GM15510 (cell line): ENCODE measurements around the gene SHROOM3.

Experiments used
- POLR2A ChIP-seq: IDR thresholded peaks from 3 replicates; pipeline ENCODE4 v1.6.1; 2011; ENCODE audit warnings: borderline replicate concordance; ENCODE audit not compliant: insufficient read length; ENCODE audit errors: extremely low read depth

SHROOM3 gene

DNA sequence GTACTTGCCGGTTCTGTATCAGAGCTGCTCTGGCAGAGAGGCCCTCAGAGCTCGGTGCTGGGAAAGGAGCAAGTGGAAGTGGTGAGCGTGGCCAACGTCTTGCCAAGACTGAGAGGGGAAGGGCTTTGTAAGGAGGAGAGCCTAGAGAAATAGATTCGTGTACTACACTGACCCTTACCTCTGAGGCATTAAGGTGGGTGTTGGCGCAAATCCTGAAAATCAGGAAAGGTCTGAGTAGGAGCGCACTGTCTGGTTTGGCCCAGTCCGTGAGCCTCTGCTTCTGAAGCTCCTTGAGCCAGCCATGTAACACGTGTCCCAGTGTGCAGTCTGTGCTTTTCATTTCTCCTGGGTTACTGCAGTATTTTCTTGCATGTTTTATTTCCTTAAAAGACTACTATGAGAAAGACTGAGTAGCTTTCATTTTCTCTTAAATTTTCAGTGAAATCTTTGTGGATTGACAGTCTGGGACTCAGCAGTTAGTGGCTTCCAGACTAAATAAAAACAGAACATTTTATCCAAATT, 322.4 kb downstream of the SHROOM3 start:
- TF ChIP-seq POLR2A = no peak

DNA sequence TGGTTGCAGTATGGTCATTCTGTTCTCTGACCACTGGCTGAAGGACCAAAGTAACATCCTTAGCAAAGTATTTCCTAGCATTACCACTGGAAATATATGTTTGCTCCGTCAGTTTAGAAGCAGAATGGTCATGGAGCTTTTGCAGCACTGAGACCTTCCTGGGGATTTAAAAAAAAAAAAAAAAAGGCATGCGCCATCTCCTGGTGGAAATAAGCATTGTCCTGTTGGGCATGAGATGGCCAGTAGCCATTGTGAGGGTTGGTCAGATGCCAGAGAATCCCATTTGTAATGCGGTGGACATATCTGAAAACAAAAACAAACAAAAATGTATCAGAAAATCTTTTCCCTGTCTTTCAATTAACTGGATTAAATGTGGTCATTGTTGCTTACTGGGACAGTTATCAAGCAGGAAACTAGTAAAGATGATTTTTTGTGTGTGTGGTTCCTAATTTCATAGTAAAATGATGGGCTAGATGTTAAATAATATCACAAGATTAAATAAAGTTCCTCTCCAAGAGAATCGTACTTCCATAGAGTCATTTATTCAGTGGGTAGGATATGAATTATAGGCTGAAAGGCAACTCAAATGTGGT, 323.4 kb downstream of the SHROOM3 start:
- TF ChIP-seq POLR2A = no peak

DNA sequence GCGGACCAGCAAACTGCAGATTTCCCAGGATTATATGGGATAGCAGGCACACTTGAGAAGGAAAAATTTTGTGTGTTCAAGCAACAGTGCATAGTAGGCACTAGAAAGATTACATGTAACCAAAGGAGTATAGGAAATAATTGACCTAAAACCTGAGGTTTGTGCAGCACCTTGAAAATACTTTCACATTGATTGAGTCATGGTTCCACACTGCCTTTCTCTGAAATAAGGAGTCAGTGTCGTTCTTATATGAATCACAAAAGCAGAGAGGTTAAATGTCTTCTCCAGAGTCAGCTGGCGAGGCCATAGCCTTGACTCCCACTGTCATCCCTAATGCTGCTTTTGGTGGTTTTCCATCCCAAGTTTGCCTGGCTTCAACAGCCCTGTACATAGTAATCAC, 324.0 kb downstream of the SHROOM3 start:
- no peak for TF ChIP-seq POLR2A

DNA sequence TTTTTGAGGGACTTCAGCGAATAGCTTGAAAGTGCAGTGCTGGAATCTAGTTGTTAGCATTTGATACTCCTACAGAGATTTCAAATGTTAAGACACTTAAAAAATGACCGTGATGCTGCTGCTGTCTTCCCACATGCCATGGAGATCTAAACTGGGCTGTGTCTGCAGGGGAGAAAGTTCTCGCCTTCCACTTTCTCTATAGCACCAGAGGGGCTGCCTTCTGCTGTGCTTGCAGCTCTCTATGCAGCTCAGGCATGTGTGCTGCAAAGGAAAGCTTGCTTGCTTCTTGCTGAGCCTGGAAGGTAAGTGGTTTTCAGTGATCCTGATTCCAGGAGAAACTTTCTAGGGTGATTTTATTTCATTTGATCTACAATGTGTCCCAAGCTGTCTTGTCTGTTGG, 325.2 kb downstream of the SHROOM3 start:
- TF ChIP-seq POLR2A = no peak

DNA sequence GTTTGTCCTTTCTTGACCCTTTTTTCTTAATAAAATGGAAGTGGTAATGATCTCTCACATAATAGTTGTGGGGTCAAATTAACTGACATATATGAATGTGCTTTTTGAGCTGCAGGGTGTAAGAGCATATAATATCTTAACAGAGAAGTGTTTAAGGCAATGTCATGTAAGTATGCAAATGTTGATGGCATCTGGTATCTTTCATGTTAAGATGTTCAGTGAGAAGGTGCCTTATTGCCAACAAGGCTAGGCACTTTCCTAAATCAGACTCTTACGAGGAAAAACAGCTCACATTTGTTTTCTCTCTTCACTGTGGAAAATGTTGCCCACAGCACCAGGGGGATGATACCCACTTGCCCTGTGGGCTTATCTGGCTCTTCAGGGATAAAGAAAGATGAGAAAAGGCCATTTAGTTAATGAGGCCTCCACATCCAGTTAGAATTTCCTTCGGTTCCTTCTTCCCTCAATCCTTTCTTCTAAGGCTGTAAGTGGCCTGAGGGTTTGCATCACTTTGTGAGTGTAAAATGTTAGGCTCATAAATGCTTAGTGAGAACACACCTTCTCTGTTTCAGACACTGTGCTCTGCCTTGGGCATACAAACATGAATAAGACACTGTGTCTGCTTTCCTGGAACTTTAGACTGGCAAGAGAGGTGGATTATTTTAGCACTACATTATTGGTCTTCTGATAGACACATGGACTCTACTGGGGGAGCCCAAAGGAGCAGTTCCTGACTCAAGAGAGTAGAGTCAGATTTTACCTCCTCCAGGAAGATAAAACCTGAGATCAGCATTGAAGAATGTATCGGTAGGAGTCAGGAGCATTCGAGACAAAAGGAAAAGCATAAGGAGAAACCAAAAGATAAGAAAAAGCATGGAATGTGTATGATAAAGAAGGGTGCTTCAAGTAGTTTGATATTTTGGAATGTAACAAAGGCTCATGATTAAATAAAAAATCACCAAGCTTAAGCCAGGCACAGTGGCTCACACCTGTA, 327.4 kb downstream of the SHROOM3 start:
- TF ChIP-seq POLR2A = no peak

DNA sequence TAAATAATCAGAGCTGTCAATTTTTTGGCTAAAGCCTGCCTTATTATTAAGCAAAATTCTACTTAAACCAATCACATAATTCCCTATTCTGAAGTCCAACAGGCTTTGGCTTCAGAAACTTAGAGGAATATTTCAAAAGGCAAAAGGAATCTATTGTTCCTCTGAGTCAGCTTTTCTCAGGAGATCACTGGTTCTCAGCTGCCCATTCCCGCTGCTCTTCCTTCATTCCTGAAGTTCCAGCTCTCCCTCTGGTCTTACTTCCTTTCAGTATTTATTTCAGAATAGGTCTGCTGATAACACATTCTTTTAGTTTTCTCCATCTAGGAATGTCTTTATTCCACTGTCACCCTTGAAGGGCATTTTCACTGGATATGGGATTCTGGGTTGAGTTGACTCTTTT, 329.2 kb downstream of the SHROOM3 start:
- no peak for TF ChIP-seq POLR2A

DNA sequence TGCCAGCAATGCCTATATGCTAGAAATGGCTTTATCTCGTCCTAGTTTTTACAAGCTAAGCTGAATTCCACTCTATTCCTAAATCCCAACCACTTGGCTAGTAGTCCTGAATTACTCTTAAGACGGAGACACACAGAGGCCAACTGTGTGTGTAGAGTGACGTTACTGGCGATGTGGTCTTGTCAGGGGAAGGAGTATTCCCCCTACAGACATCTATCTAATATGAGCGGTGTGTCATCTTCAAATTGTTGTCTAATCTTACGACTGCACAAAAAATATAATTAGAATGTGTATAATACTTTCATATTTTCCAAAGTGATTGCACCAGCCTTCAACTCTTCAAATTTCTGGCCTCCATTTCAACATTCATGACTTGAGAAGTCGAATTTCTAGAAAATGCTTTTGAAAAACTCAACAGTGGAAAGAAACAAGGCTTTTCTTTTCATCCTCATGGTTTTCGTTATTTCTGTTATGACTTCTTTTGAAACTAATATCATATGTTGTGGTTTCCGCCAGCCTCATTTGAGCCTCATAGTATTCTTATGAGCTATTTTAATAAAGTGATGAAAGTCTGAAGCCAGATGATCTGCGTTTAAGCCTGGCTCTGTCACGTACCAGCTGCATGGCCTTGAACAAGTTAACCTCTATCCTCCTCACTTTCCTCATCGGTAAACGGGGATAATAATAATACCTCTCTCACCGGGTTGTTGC, 330.6 kb downstream of the SHROOM3 start:
- TF ChIP-seq POLR2A = no peak

DNA sequence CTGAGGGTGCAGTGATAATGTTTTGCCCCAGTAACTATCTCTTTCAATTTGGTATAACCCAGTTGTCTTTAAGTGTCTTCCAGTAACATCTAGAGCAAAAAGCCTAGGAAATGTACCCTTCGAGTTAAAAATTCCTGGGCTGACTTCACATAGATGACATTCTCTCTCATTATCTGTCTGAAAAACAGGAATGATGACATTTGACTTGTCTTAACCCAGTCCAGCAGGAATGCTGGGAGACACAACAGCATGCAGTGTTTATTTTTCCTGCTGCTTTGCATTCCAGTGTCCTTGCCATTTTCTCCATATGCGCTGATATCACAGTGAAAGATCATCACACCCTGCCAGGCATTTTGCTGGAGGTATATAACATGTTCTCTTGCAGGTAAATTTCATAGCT, 333.0 kb downstream of the SHROOM3 start:
- no peak for TF ChIP-seq POLR2A

DNA sequence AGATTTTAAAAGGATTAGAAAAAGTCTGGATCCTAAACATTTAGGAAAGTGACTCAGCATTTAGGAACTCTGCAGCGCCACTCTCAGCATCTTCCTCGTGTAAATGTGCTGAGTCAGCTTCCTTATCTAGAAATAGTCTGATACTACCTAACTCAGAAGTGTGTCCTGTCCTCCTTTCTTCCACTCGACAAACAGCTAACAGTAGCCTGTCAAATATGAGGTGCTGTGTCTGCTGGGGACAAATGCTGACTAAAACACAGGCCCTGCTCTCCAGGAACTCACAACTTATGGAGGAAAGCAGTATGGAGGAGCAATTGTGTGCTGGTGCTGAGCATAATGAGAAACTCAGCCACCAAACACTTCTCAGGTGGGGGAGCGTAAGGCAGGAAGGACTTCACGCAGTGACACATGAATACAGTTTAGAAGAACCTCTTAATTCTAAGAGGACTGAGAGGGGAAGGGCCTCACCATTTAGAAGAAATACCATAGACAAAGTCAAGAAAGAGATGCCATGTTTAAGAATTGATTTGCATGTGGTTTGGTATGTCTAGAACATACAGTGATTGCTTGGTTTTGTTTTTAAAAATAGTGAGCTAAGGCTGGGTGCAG, 337.6 kb downstream of the SHROOM3 start:
- no peak for TF ChIP-seq POLR2A

DNA sequence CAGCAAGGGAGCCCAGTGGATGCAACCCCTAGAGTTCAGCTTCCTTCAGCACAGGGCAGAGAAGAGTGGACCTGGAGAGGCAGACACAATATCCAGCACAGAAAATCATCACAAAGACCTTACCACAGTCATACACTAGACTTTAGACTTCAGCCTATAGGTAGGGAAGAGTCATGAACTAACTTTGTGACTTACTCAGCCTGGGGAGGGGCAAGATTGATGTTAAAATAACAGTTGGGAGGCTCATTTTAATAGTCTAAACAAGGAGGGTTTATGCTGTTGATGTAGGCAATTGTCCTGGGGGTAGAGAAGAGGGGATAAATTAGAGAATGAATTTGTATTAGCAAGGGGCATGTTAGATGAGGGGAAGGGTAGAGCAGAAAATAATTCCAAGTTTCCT, 338.7 kb downstream of the SHROOM3 start:
- TF ChIP-seq POLR2A = no peak

DNA sequence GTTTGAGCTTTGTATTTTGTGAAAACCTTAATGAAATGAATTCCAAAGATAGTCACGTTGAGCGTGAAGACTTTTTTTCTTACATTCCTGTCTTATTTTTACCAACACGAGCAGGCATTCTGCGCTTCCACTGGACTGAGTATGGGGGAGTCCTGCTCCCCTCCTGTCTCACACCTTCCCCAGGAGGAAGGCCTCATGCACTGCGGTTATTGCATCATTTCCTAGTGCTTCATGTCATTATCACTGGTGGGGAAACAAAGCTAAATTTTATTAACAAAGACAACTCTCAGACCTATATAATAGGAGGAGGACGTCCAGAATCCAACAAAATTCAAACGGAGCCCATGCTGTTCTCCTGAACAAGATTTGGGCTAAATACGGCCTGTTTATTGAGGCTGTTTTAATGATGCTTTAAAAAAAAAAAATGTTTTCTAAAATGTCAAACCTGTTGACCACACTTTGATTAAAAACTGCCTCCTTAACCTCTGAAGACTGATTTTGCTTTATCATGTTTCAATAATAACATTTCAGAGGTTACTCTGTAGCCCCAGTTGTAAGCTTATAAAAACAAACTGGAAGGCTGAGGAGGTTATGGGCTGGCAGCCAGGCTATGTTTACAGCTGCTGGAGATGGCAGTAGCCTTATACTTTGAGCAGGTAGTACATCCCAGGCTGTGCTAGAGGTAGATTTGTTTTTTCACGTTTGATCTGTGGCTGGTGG, 344.9 kb downstream of the SHROOM3 start:
- TF ChIP-seq POLR2A = no peak

DNA sequence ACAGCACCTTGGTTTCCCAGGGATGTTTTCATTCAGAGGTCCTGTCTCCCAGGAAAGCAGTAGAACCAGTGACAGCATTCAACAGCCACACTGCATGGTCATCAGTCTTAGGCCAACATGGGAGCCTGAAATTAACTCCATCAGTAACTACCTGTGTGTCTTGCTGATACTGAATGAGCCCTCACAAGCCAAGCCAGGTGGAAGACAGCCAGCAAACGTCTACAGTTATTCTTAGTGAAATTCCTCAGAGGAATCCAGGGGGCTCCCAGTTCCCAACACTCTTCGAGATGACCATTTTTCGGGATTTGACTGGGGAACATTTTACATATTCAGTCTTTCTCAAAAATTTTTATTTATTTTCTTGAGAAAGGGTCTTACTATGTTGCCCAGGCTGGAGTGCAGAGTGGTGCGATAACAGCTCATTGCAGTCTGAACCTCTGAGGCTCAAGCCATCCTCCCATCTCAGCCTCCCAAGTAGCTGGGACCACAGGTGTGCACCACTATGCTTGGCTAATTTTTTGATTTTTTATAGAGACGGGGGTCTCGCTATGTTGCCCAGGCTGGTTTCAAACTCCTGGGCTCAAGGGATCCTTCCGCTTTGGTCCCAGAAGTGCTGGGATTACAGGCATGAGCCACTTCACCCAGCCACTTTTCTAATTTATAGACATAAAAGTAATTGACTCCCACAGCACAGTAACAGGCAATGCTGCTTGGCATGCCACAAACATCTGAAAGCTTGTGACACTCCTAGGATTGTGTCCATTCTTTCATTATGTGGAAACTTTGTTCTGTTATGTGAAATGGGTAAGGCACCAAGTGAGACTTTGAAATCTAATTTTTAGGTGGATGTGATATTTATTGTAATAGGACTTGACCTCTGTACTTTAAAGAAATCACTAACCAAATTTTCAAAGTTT, 346.0 kb downstream of the SHROOM3 start:
- no peak for TF ChIP-seq POLR2A

DNA sequence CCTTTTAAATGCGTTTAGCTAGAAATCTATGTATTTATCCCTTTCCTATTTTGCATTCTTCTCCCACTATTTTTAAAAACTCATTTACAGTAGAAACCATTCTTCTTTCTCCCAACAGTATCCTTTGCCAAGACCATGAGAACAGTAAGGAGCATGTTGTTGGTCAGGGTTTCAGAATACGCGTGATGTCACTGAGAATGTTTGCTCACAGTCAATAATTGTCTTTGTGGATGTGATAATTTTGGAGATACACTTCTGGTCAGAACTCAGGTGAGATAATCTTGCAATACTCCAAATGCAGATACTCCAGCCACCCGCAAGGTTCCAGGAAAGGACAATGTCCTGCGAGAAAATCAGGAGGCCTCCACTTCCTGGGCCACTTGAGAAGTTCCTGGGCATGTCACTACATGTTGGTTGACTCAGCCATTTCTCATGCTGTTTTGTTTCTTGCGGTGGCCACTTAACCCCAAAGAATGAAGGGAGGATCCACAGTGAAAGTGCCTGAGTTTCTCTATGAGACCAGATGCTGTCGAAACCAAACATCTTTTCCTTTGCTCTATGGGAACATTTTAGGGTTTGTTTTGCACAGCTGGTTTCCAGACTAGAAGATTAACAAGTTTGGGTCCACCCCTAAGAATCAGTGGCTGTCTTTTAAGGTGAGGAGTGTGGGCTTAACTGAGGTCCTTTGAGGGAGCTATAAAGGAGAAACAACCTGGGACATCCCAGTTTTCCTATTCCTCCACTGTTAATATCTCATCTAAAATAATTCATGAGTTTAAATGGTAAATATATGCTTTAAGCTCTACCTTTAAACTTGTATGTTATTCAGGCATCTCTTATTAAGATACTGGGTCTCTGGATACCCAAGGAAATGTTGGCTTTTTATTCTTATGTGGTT, 346.9 kb downstream of the SHROOM3 start:
- TF ChIP-seq POLR2A = no peak

DNA sequence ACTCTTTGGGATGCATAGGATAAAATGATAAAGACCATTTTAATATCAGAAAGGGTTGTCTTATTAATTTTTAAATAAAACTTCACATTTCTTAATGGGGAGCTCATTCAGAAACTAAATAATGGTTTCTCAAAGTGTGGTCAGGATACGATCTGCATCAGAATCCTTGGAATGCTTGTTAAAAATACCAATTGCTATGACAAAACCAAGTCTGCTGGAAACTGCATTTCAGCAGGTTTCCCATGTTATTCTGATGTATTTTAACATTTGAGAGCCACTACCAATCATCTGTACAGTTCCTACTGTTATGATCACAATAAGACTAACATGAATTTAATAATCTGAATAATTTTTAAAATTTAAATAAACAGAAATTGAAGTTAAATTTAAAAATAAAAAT, 347.8 kb downstream of the SHROOM3 start:
- no peak for TF ChIP-seq POLR2A
